H1 (cell line): ENCODE data around the gene JMJD7. TPM values are rescaled to one million over a fixed set of nuclear protein-coding genes. Genes with fewer than 3 reads are reported as not detected.

Experiments used
- CTCF ChIA-PET: fragments of 300-600 bp; sonication (Branson Sonifier 250); formaldehyde crosslinking; loops from one replicate; lab custom pipeline; 2021; ENCODE audit not compliant: partially characterized antibody; lab: Charles Lee
- POLR2A ChIA-PET: fragments of 300-600 bp; sonication (Branson Sonifier 250); formaldehyde crosslinking; loops from one replicate; lab custom pipeline; 2021; ENCODE audit warnings: inconsistent platforms; ENCODE audit not compliant: partially characterized antibody; lab: Charles Lee
- DNase-seq, 2 experiments: peaks; one replicate each; pipeline versions ENCODE4 v3.0.0 to v3.0.0-alpha.2; 2010 to 2022; ENCODE audit warnings: low spot score in 2 of 2, low read depth in 1 of 2, mixed read lengths in 1 of 2
- FAIRE-seq: peaks from 2 replicates; lab custom pipeline; 2011; peaks lifted over from hg19 to GRCh38; lab: Jason Lieb, UNC
- H2AFZ ChIP-seq: 2 replicates; pipeline ENCODE4 v1.8.1; 2012; ENCODE audit warnings: low read length, inconsistent platforms
- H2AK5ac ChIP-seq: 2 replicates; pipeline ENCODE4 v1.6.1; 2013; ENCODE audit warnings: low read depth, low read length
- H2BK120ac ChIP-seq: replicated peaks from 2 replicates; pipeline ENCODE3; 2013; ENCODE audit warnings: low read depth, low read length, inconsistent platforms
- H2BK12ac ChIP-seq: 2 replicates; pipeline ENCODE4 v1.6.1; 2013; ENCODE audit warnings: low read depth, low read length
- H2BK15ac ChIP-seq: 2 replicates; pipeline ENCODE4 v1.6.1; 2013; ENCODE audit warnings: low read length
- H2BK20ac ChIP-seq: 2 replicates; pipeline ENCODE4 v1.6.1; 2013; ENCODE audit warnings: low read length
- H2BK5ac ChIP-seq: 2 replicates; pipeline ENCODE4 v1.6.1; 2013; ENCODE audit warnings: low read depth, low read length
- H3K14ac ChIP-seq: 2 replicates; pipeline ENCODE4 v1.6.1; 2013; ENCODE audit warnings: inconsistent platforms; ENCODE audit not compliant: insufficient read length
- H3K18ac ChIP-seq: 2 replicates; pipeline ENCODE4 v1.6.1; 2013; ENCODE audit warnings: low read length; ENCODE audit errors: extremely low read depth
- H3K23ac ChIP-seq: 2 replicates; pipeline ENCODE4 v1.6.1; 2013; ENCODE audit warnings: inconsistent platforms; ENCODE audit not compliant: insufficient read length
- H3K23me2 ChIP-seq: 2 replicates; pipeline ENCODE4 v1.6.1; 2013; ENCODE audit warnings: low read depth, low read length
- H3K27ac ChIP-seq: 2 replicates; pipeline ENCODE4 v1.6.1; 2011; ENCODE audit warnings: low read depth, low read length, inconsistent platforms
- H3K27me3 ChIP-seq, 4 experiments: replicated peaks in 1 of 4; 1 replicate in 1 of 4; 2 replicates in 3 of 4; pipeline versions ENCODE4 v1.6.1 to v1.8.1; 2011 to 2013; ENCODE audit warnings: low read length in 3 of 4, mild to moderate bottlenecking in 3 of 4, inconsistent platforms in 2 of 4, mixed read lengths in 2 of 4, moderate library complexity in 1 of 4; ENCODE audit not compliant: control insufficient read depth in 3 of 4, insufficient read depth in 3 of 4; ENCODE audit errors: extremely low read depth in 1 of 4
- H3K36me3 ChIP-seq, 4 experiments: 2 replicates each; pipeline versions ENCODE4 v1.6.1 to v1.8.1; 2011 to 2013; ENCODE audit warnings: mild to moderate bottlenecking in 4 of 4, low read length in 3 of 4, moderate library complexity in 2 of 4, control low read depth in 1 of 4, inconsistent platforms in 1 of 4; ENCODE audit not compliant: insufficient read depth in 4 of 4, control insufficient read depth in 2 of 4
- H3K4ac ChIP-seq: replicated peaks from 2 replicates; pipeline ENCODE3; 2013; ENCODE audit warnings: low read length, low read depth, mixed read lengths, inconsistent platforms; ENCODE audit not compliant: insufficient read length
- H3K4me1 ChIP-seq, 4 experiments: replicated peaks in 1 of 4; 1 replicate in 1 of 4; 2 replicates in 3 of 4; pipeline versions ENCODE4 v1.6.1 to v1.8.1; 2011 to 2013; ENCODE audit warnings: low read length in 3 of 4, inconsistent platforms in 2 of 4, mixed read lengths in 1 of 4; ENCODE audit not compliant: insufficient read depth in 4 of 4, control insufficient read depth in 3 of 4
- H3K4me2 ChIP-seq, 2 experiments: 2 replicates each; pipeline versions ENCODE4 v1.6.1 to v1.8.1; 2011 to 2013; ENCODE audit warnings: low read depth in 2 of 2, low read length in 2 of 2, control low read depth in 1 of 2, inconsistent platforms in 1 of 2, mild to moderate bottlenecking in 1 of 2; ENCODE audit not compliant: insufficient read depth in 1 of 2
- H3K4me3 ChIP-seq, 4 experiments: fragments of 200-600, 300-600 bp in 1 of 4; sonication (generic), shearing (Covaris generic), sonication (Bioruptor Twin) in 1 of 4; 2 replicates each; pipeline versions ENCODE4 v1.5.1 to v1.8.1; 2011 to 2016; ENCODE audit warnings: low read length in 4 of 4, low read depth in 3 of 4, control low read depth in 2 of 4, inconsistent platforms in 2 of 4, mild to moderate bottlenecking in 2 of 4, mixed read lengths in 1 of 4, moderate library complexity in 1 of 4; ENCODE audit not compliant: insufficient read depth in 2 of 4; ENCODE audit errors: extremely low read depth in 1 of 4
- H3K56ac ChIP-seq: replicated peaks from 2 replicates; pipeline ENCODE3; 2013; ENCODE audit warnings: low read depth, mild to moderate bottlenecking, mixed read lengths, low read length, inconsistent platforms; ENCODE audit not compliant: insufficient read length
- H3K79me1 ChIP-seq: 2 replicates; pipeline ENCODE4 v1.6.1; 2013; ENCODE audit warnings: low read depth, low read length, control low read depth
- H3K79me2 ChIP-seq, 2 experiments: 2 replicates each; pipeline versions ENCODE4 v1.6.1 to v1.8.1; 2012 to 2013; ENCODE audit warnings: low read length in 2 of 2, mild to moderate bottlenecking in 2 of 2, inconsistent platforms in 1 of 2; ENCODE audit not compliant: insufficient read depth in 2 of 2, control insufficient read depth in 1 of 2
- H3K9ac ChIP-seq, 4 experiments: replicated peaks in 1 of 4; 1 replicate in 1 of 4; 2 replicates in 3 of 4; pipeline versions ENCODE4 v1.6.1 to v1.8.1; 2011 to 2013; ENCODE audit warnings: low read depth in 3 of 4, low read length in 3 of 4, control low read depth in 2 of 4, mild to moderate bottlenecking in 2 of 4, moderate library complexity in 2 of 4, inconsistent platforms in 1 of 4; ENCODE audit errors: extremely low read depth in 1 of 4
- H3K9me3 ChIP-seq, 2 experiments: 2 replicates each; pipeline versions ENCODE4 v1.6.1 to v1.8.1; 2012 to 2013; ENCODE audit warnings: mild to moderate bottlenecking in 2 of 2, moderate library complexity in 2 of 2, control low read depth in 1 of 2, inconsistent platforms in 1 of 2, low read depth in 1 of 2, low read length in 1 of 2, mixed read lengths in 1 of 2; ENCODE audit not compliant: insufficient read depth in 2 of 2
- H4K20me1 ChIP-seq, 2 experiments: replicated peaks in 1 of 2; 2 replicates each; pipeline versions ENCODE3 to v1.8.1; 2011 to 2013; ENCODE audit warnings: inconsistent platforms in 2 of 2, low read length in 2 of 2, mild to moderate bottlenecking in 1 of 2; ENCODE audit not compliant: insufficient read depth in 2 of 2, control insufficient read depth in 1 of 2
- H4K5ac ChIP-seq: 2 replicates; pipeline ENCODE4 v1.6.1; 2013; ENCODE audit warnings: low read length, low read depth, mixed read lengths, inconsistent platforms; ENCODE audit not compliant: insufficient read length
- H4K8ac ChIP-seq: 2 replicates; pipeline ENCODE4 v1.8.0; 2013; ENCODE audit warnings: mild to moderate bottlenecking, moderate library complexity, low read length, inconsistent platforms; ENCODE audit not compliant: insufficient read depth; ENCODE audit errors: extremely low read depth
- H4K91ac ChIP-seq: replicated peaks from 2 replicates; pipeline ENCODE3; 2013; ENCODE audit warnings: low read length, mixed read lengths, inconsistent platforms; ENCODE audit not compliant: insufficient read length
- BCL11A ChIP-seq, 2 experiments: IDR thresholded peaks; one replicate each; pipeline ENCODE4 v1.6.1; 2011; ENCODE audit warnings: low read depth in 2 of 2, low read length in 2 of 2, mild to moderate bottlenecking in 2 of 2
- BRCA1 ChIP-seq: IDR thresholded peaks from 2 replicates; pipeline ENCODE4 v1.6.1; 2012; ENCODE audit warnings: low read depth, low read length, improper control_type of control experiment
- CEBPB ChIP-seq: IDR thresholded peaks from 2 replicates; pipeline ENCODE4 v1.6.1; 2012; ENCODE audit warnings: low read depth, low read length
- CHD1 ChIP-seq: IDR thresholded peaks from 2 replicates; pipeline ENCODE4 v1.6.1; 2012; ENCODE audit warnings: low read depth, low read length, improper control_type of control experiment
- CHD2 ChIP-seq: IDR thresholded peaks from 2 replicates; pipeline ENCODE4 v1.6.1; 2012; ENCODE audit warnings: low read length, improper control_type of control experiment
- FOSL1 ChIP-seq: IDR thresholded peaks from 2 replicates; pipeline ENCODE4 v1.6.1; 2011; ENCODE audit warnings: mild to moderate bottlenecking, low read depth, low read length, moderate library complexity; ENCODE audit not compliant: insufficient read depth
- HDAC2 ChIP-seq, 2 experiments: fragments of 300-600 bp in 1 of 2; sonication (generic) in 1 of 2; IDR thresholded peaks; 2 replicates each; pipeline ENCODE4 v1.6.1; 2011 to 2012; ENCODE audit warnings: low read depth in 2 of 2, low read length in 2 of 2, mild to moderate bottlenecking in 2 of 2, moderate library complexity in 2 of 2, borderline replicate concordance in 1 of 2, inconsistent platforms in 1 of 2
- KDM1A ChIP-seq: fragments of 200-600, 300-600 bp; sonication (generic); IDR thresholded peaks from 2 replicates; pipeline ENCODE4 v1.7.1; 2016; ENCODE audit warnings: mild to moderate bottlenecking, low read length, borderline replicate concordance
- NANOG ChIP-seq: IDR thresholded peaks from 2 replicates; pipeline ENCODE4 v1.6.1; 2011; ENCODE audit warnings: low read length, low read depth, mild to moderate bottlenecking, inconsistent platforms; ENCODE audit not compliant: insufficient read depth, poor library complexity, severe bottlenecking
- SP1 ChIP-seq: IDR thresholded peaks from 2 replicates; pipeline ENCODE4 v1.6.1; 2011; ENCODE audit warnings: low read depth, low read length
- SP2 ChIP-seq: IDR thresholded peaks from 2 replicates; pipeline ENCODE4 v1.6.1; 2012; ENCODE audit warnings: mild to moderate bottlenecking, low read length, inconsistent platforms
- SP4 ChIP-seq: IDR thresholded peaks from 2 replicates; pipeline ENCODE4 v1.6.1; 2012; ENCODE audit warnings: low read length, inconsistent platforms
- SRF ChIP-seq: IDR thresholded peaks from 2 replicates; pipeline ENCODE4 v1.6.1; 2011; ENCODE audit warnings: mild to moderate bottlenecking, low read depth, low read length, moderate library complexity
- TAF1 ChIP-seq: IDR thresholded peaks from 2 replicates; pipeline ENCODE4 v1.6.1; 2011; ENCODE audit warnings: mild to moderate bottlenecking, low read depth, low read length
- TBP ChIP-seq: IDR thresholded peaks from 2 replicates; pipeline ENCODE4 v1.6.1; 2011; ENCODE audit warnings: low read depth, low read length, improper control_type of control experiment
- TEAD4 ChIP-seq: IDR thresholded peaks from 2 replicates; pipeline ENCODE4 v1.6.1; 2012; ENCODE audit warnings: low read depth, low read length, inconsistent platforms, mixed read lengths
- WGBS, 2 experiments: shearing (Covaris generic) in 1 of 2; methylation state at CpG; one replicate each; pipeline versions ENCODE4 v1.1.6 to v1.1.7; 2013 to 2015; ENCODE audit warnings: low lambda C conversion rate in 2 of 2, mixed read lengths in 2 of 2, inconsistent platforms in 1 of 2, low coverage in 1 of 2, missing lambda C conversion rate in 1 of 2; ENCODE audit not compliant: insufficient replicate concordance in 2 of 2, insufficient coverage in 1 of 2, insufficient read length in 1 of 2; ENCODE audit errors: extremely low coverage in 1 of 2, missing lambda C conversion rate in 1 of 2; 5-methylcytosine and 5-hydroxymethylcytosine counted together
- polyA plus RNA-seq, 7 experiments: library from polyadenylated mRNA; depleted of rRNA in 3 of 7; stranded (reverse) in 5 of 7; unstranded in 2 of 7; fragments of >200 nt in 5 of 7; fragments of 200-250 nt in 2 of 7; gene quantifications; 1 replicate in 5 of 7; 2 replicates in 1 of 7; 4 replicates in 1 of 7; pipeline versions ENCODE4 v1.2.1 to v1.2.3, GENCODE V29; 2011 to 2013; ENCODE audit warnings: missing spikeins in 2 of 7, mixed read lengths in 2 of 7
- total RNA-seq: library from RNA; stranded (reverse); fragmentation: NEBNext Ultra II Directional; extraction: Animal tissue kit (Norgen Biotek cat#: 25700); gene quantifications from 2 replicates; pipeline ENCODE4 v1.2.1, GENCODE V29; 2021

Gene JMJD7
- total and polyA plus RNA-seq, 2 of the 8 experiments (the other 6 are each of a cell fraction or from before 2014, with no cell fraction given): 15.0 to 20.0 TPM

GRCh38 chr15:41840673-41841072, 12.8 kb downstream of the JMJD7 start:
- Histone ChIP-seq H2BK15ac (no peak overlapping the region), H3K27ac (no peak overlapping the region)
- TF ChIP-seq NANOG (no peak), BCL11A (IDR thresholded peaks at IDR 0.05; ENCODE audit: low read depth in 2 of 2, low read length in 2 of 2) (no peak), SP1 (no peak), SP4 (no peak), CHD1 (no peak), FOSL1 (no peak), TEAD4 (no peak), SRF (no peak), KDM1A (no peak), CHD2 (no peak), SP2 (no peak), HDAC2 (IDR thresholded peaks at IDR 0.05; ENCODE audit: borderline replicate concordance in 1 of 2, low read depth in 2 of 2, low read length in 2 of 2) (no peak), TBP (no peak), CEBPB (no peak), BRCA1 (no peak), TAF1 (no peak)

More at GRCh38 chr15:41840673-41841072, 12.8 kb downstream of the JMJD7 start:
- CTCF ChIA-PET: interaction anchor here (0.7 to 4.0 kb wide), 3 partner anchors 11 to 30 kb away, joined by 3 to 14 read pairs (median 5); no protein-coding TSS in a partner anchor
- H3K79me1 ChIP-seq: no peaks in the 10 kb centered on the region; the same call in 1 of the 2 replicates
- H4K91ac ChIP-seq: no peak overlapping the region
- H3K9me3 ChIP-seq: no peaks in the 10 kb centered on the region
- no peak overlapping the region for H2AFZ ChIP-seq
- H2BK20ac ChIP-seq: no peak overlapping the region
- no peak overlapping the region for H3K56ac ChIP-seq
- H3K4ac ChIP-seq: no peak overlapping the region
- no peaks in the 10 kb centered on the region for H3K4me1 ChIP-seq
- no peak overlapping the region for H4K5ac ChIP-seq
- 87% methylated on average over 15 of the region's 15 CpGs; no CpG with 5 or more reads in 1 of the 2 experiments for WGBS, 2 experiments
- no peaks in the 10 kb centered on the region for H3K36me3 ChIP-seq
- no peak overlapping the region for H2BK120ac ChIP-seq
- no peak overlapping the region for H3K23ac ChIP-seq
- POLR2A ChIA-PET: interaction anchor here (0.6 to 6.8 kb wide), 5 partner anchors 9 to 68 kb away, joined by 3 to 45 read pairs (median 4); no protein-coding TSS in a partner anchor
- FAIRE-seq: no peak
- no peak overlapping the region for H2AK5ac ChIP-seq
- H3K18ac ChIP-seq: no peak overlapping the region
- no peak overlapping the region for H2BK12ac ChIP-seq
- peaks cover 0 to 2% of the 10 kb centered on the region in 2 experiments for H4K20me1 ChIP-seq
- no peak overlapping the region for H3K9ac ChIP-seq
- no peak overlapping the region for H3K14ac ChIP-seq
- no peak overlapping the region for H3K4me2 ChIP-seq
- H4K8ac ChIP-seq: no peak overlapping the region
- H3K23me2 ChIP-seq: no peaks in the 10 kb centered on the region
- H3K27me3 ChIP-seq: no peaks in the 10 kb centered on the region
- no peak overlapping the region for H2BK5ac ChIP-seq
- no peak for DNase-seq
- no peaks in the 10 kb centered on the region for H3K79me2 ChIP-seq
- H3K4me3 ChIP-seq: no peak overlapping the region
